PC-9 (cell line): ENCODE data around the gene FRMD6. TPM values are rescaled to one million over a fixed set of nuclear protein-coding genes. Genes with fewer than 3 reads are reported as not detected.

Experiments used
- Bru-seq: library from RNA; stranded (reverse); fragments of 400-500 nt; gene quantifications from one replicate; lab custom pipeline; 2021; lab: Mats Ljungman, UMichigan
- BruChase-seq, 2 experiments: library from RNA; stranded (reverse); fragments of 400-500 nt; gene quantifications; one replicate each; lab custom pipeline; 2021; lab: Mats Ljungman, UMichigan
- BruUV-seq: library from RNA; stranded (reverse); fragments of 400-500 nt; replicated peaks from 2 replicates; lab custom pipeline; 2021; lab: Mats Ljungman, UMichigan
- CTCF ChIA-PET: fragments of 300-600 bp; sonication (Branson Sonifier 250); formaldehyde crosslinking; loops from one replicate; lab custom pipeline; 2022; ENCODE audit warnings: antibody characterized with exemption; lab: Charles Lee
- POLR2A ChIA-PET: fragments of 300-600 bp; sonication (Branson Sonifier 250); formaldehyde crosslinking; loops from one replicate; lab custom pipeline; 2022; ENCODE audit warnings: antibody characterized with exemption; ENCODE audit not compliant: unreplicated experiment; lab: Charles Lee
- DNase-seq, 2 experiments: peaks; one replicate each; pipeline versions ENCODE4 v3.0.0 to v3.0.0-alpha.2; 2015 to 2022; ENCODE audit warnings: mixed read lengths in 1 of 2
- H2AFZ ChIP-seq: fragments of 200-600 bp; sonication (generic); 2 replicates; pipeline ENCODE4 v1.8.1; 2017; ENCODE audit warnings: antibody characterized with exemption
- H3F3A ChIP-seq: fragments of 200-600 bp; sonication (generic); 2 replicates; pipeline ENCODE4 v1.8.1; 2017; ENCODE audit warnings: antibody characterized with exemption, mild to moderate bottlenecking, low read depth; ENCODE audit not compliant: insufficient read depth
- H3K27ac ChIP-seq: fragments of 200-600 bp; sonication (generic); 2 replicates; pipeline ENCODE4 v1.6.1; 2016; ENCODE audit warnings: mixed run types
- H3K27me3 ChIP-seq: fragments of 200-600 bp; sonication (generic); 2 replicates; pipeline ENCODE4 v1.6.1; 2016; ENCODE audit warnings: low read depth, mixed run types; ENCODE audit not compliant: insufficient read depth
- H3K36me3 ChIP-seq: fragments of 200-600 bp; sonication (generic); 2 replicates; pipeline ENCODE4 v1.6.1; 2016; ENCODE audit warnings: low read depth, mixed run types
- H3K4me1 ChIP-seq: fragments of 200-600 bp; sonication (generic); replicated peaks from 2 replicates; pipeline ENCODE4 v1.6.1; 2016; ENCODE audit warnings: mixed run types; ENCODE audit not compliant: insufficient read depth
- H3K4me2 ChIP-seq: fragments of 200-600 bp; sonication (generic); 2 replicates; pipeline ENCODE4 v1.6.1; 2017; ENCODE audit warnings: mixed run types
- H3K4me3 ChIP-seq: fragments of 200-600 bp; sonication (generic); 2 replicates; pipeline ENCODE4 v1.6.1; 2016; ENCODE audit warnings: mixed run types
- H3K79me2 ChIP-seq: fragments of 200-600 bp; sonication (generic); 2 replicates; pipeline ENCODE4 v1.6.1; 2017; ENCODE audit warnings: low read depth, mixed run types
- H3K9me2 ChIP-seq: fragments of 200-600 bp; sonication (generic); 2 replicates; pipeline ENCODE4 v1.8.1; 2017; ENCODE audit warnings: mild to moderate bottlenecking; ENCODE audit not compliant: insufficient read depth
- H3K9me3 ChIP-seq: fragments of 200-600 bp; sonication (generic); 2 replicates; pipeline ENCODE4 v1.8.1; 2016; ENCODE audit warnings: low read depth; ENCODE audit not compliant: insufficient read depth
- H4K20me1 ChIP-seq: fragments of 200-600 bp; sonication (generic); 2 replicates; pipeline ENCODE4 v1.8.1; 2017; ENCODE audit not compliant: insufficient read depth
- CTCF ChIP-seq: fragments of 200-600 bp; sonication (generic); conservative IDR thresholded peaks from 2 replicates; pipeline ENCODE4 v1.6.1; 2017; ENCODE audit warnings: mixed run types, antibody characterized with exemption, mild to moderate bottlenecking, moderate library complexity
- EZH2 ChIP-seq: fragments of 200-600 bp; sonication (generic); IDR thresholded peaks from 2 replicates; pipeline ENCODE4 v1.8.0; 2017; ENCODE audit warnings: antibody characterized with exemption, low read depth
- intact Hi-C: fragments of 100-400 bp; cut with micrococcal nuclease; formaldehyde crosslinking; loops from one replicate; pipeline ENCODE4 v1.10.0; 2022; ENCODE audit not compliant: unreplicated experiment
- long read RNA-seq: library from polyadenylated mRNA; stranded (forward); transcript quantifications from one replicate; pipeline ENCODE4 v2.0.0, GENCODE V29; 2022
- total RNA-seq: library from RNA; stranded (reverse); gene quantifications from 2 replicates; pipeline ENCODE4 v1.2.3, GENCODE V29; 2021

Gene FRMD6
- total RNA-seq = 42.9 and 47.9 TPM in 2 replicates
- percentile 79 among the genes with signal in this experiment for Bru-seq, nascent RNA
- BruChase-seq, experiment 1, labeled RNA remaining after a 2-hour chase = percentile 73 among the genes with signal in this experiment
- BruChase-seq, experiment 2, labeled RNA remaining after a 6-hour chase = percentile 71 among the genes with signal in this experiment
- long read RNA-seq, full-length matches to known transcripts = 24 of 54 reads
- long read RNA-seq, partial matches to known transcripts = 6 of 54 reads
- long read RNA-seq, other reads (novel, unspliced or antisense) = 24 of 54 reads

GRCh38 chr14:51651388-51652167 is at the start of gene FRMD6:
Gene FRMD6 (plus strand): TSS chr14:51651910. CDS start chr14:51689837, 37,927 bp downstream.
- peaks cover 51% of the 10 kb centered on the region for H3K4me1 ChIP-seq
- peak within 1 kb of the TSS; percentile 94 for H2AFZ ChIP-seq
- CTCF ChIA-PET = interaction anchor here (0.6 to 3.1 kb wide), 9 partner anchors 13 to 674 kb away, joined by 3 to 27 read pairs (median 7); no protein-coding TSS in a partner anchor
- peak within 1 kb of the TSS; percentile 97 for H3K4me2 ChIP-seq
- peak within 1 kb of the TSS; percentile 98 for H3K4me3 ChIP-seq
- 0 out of 2 replicates have a peak, but pooled peaks cover 5% of the 10 kb centered on the region for H4K20me1 ChIP-seq
- H3F3A ChIP-seq = peaks cover 23% of the 10 kb centered on the region; the same call in 1 of the 2 replicates
- POLR2A ChIA-PET = interaction anchor here (0.5 to 1.6 kb wide), 12 partner anchors 13 to 1410 kb away, joined by 3 to 33 read pairs (median 9); no protein-coding TSS in a partner anchor
- H3K9me3 ChIP-seq = no peaks in the 10 kb centered on the region
- H3K9me2 ChIP-seq = no peaks in the 10 kb centered on the region
- intact Hi-C loops = loop anchor here (2.0 to 5.0 kb wide), 4 partner anchors 97 to 257 kb away; no protein-coding TSS in a partner anchor
- peak; percentile 70 to 86 for DNase-seq
- BruUV-seq = no TSS peak
- H3K79me2 ChIP-seq = peaks cover 87% of the 10 kb centered on the region
- no peaks in the 10 kb centered on the region for H3K27me3 ChIP-seq
- TF ChIP-seq EZH2 (no peak), CTCF (peak; percentile 79)
- peak within 1 kb of the TSS; percentile 88 for H3K27ac ChIP-seq
- 0 out of 2 replicates have a peak, but pooled peaks cover under 1% of the 10 kb centered on the region for H3K36me3 ChIP-seq

GRCh38 chr14:51602310-51602709 is 49.4 kb upstream of the FRMD6 start:
- no peaks in the 10 kb centered on the region for H3K9me3 ChIP-seq
- H3K27ac ChIP-seq = no peak overlapping the region
- H3K9me2 ChIP-seq = no peaks in the 10 kb centered on the region
- no peak overlapping the region for H3K4me2 ChIP-seq
- intact Hi-C loops = no loop called here
- CTCF ChIA-PET = no interaction called here
- no peak for TF ChIP-seq EZH2
- TF ChIP-seq CTCF = no peak
- no peaks in the 10 kb centered on the region for H3F3A ChIP-seq
- no peaks in the 10 kb centered on the region for H3K27me3 ChIP-seq
- DNase-seq = no peak
- no peaks in the 10 kb centered on the region for H3K79me2 ChIP-seq
- peaks cover 4% of the 10 kb centered on the region; the same call in 1 of the 2 replicates for H3K4me1 ChIP-seq
- H3K36me3 ChIP-seq = no peaks in the 10 kb centered on the region
- POLR2A ChIA-PET = interaction anchor here (0.6 kb wide), 1 partner anchor 9 kb away, joined by 3 read pairs; no protein-coding TSS in a partner anchor
- BruUV-seq = no TSS peak
- H3K4me3 ChIP-seq = no peak overlapping the region
- no peak overlapping the region for H2AFZ ChIP-seq
- H4K20me1 ChIP-seq = no peaks in the 10 kb centered on the region

GRCh38 chr14:51603495-51603894 is 48.2 kb upstream of the FRMD6 start:
- no peak for TF ChIP-seq EZH2
- TF ChIP-seq CTCF = no peak
- Histone ChIP-seq H3K27me3 (no peaks in the 10 kb centered on the region), H3K4me3 (no peak overlapping the region), H3K9me3 (no peaks in the 10 kb centered on the region), H3K79me2 (no peaks in the 10 kb centered on the region), H3K4me2 (no peak overlapping the region), H3K4me1 (peaks cover 4% of the 10 kb centered on the region; the same call in 1 of the 2 replicates), H3K27ac (no peak overlapping the region), H2AFZ (no peak overlapping the region), H4K20me1 (no peaks in the 10 kb centered on the region), H3K36me3 (no peaks in the 10 kb centered on the region), H3K9me2 (no peaks in the 10 kb centered on the region), H3F3A (no peaks in the 10 kb centered on the region)
- CTCF ChIA-PET = no interaction called here
- BruUV-seq = no TSS peak
- POLR2A ChIA-PET = no interaction called here
- no peak for DNase-seq
- intact Hi-C loops = no loop called here
